Keratinocyte (primary cell): ENCODE data around the gene PLA2G2F. TPM values are rescaled to one million over a fixed set of nuclear protein-coding genes. Genes with fewer than 3 reads are reported as not detected.

ENCODE experiments used
- DNase-seq: peaks from one replicate; pipeline ENCODE4 v3.0.0-alpha.2; 2011; ENCODE audit warnings: low read depth, missing footprints, low spot score
- FAIRE-seq: peaks from 2 replicates; lab custom pipeline; 2011; peaks lifted over from hg19 to GRCh38; lab: Jason Lieb, UNC
- H2AFZ ChIP-seq: 2 replicates; pipeline ENCODE4 v1.6.0; 2012; ENCODE audit warnings: low read length, control low read depth, inconsistent platforms; ENCODE audit not compliant: control insufficient read depth
- H3K27ac ChIP-seq: 2 replicates; pipeline ENCODE4 v1.5.1; 2011; ENCODE audit warnings: low read length; ENCODE audit not compliant: control insufficient read depth, insufficient read depth
- H3K27me3 ChIP-seq: 3 replicates; pipeline ENCODE4 v1.6.0; 2011; ENCODE audit warnings: low read length; ENCODE audit not compliant: control insufficient read depth, insufficient read depth; ENCODE audit errors: extremely low read depth
- H3K36me3 ChIP-seq, 2 experiments: 2 replicates in 1 of 2; 3 replicates in 1 of 2; pipeline ENCODE4 v1.5.1; 2011; ENCODE audit warnings: low read length in 2 of 2, mild to moderate bottlenecking in 1 of 2; ENCODE audit not compliant: control insufficient read depth in 2 of 2, insufficient read depth in 2 of 2; ENCODE audit errors: extremely low read depth in 1 of 2
- H3K4me1 ChIP-seq: 3 replicates; pipeline ENCODE4 v1.5.1; 2011; ENCODE audit warnings: low read length; ENCODE audit not compliant: control insufficient read depth, insufficient read depth; ENCODE audit errors: extremely low read depth
- H3K4me2 ChIP-seq: 3 replicates; pipeline ENCODE4 v1.6.0; 2011; ENCODE audit warnings: low read depth, low read length; ENCODE audit not compliant: control insufficient read depth, insufficient read depth; ENCODE audit errors: extremely low read depth
- H3K4me3 ChIP-seq, 3 experiments: fragments of 200-600 bp in 1 of 3; sonication (generic) in 1 of 3; 2 replicates in 2 of 3; 3 replicates in 1 of 3; pipeline ENCODE4 v1.5.1; 2011 to 2016; ENCODE audit warnings: low read length in 3 of 3, mild to moderate bottlenecking in 3 of 3, control low read depth in 2 of 3, inconsistent platforms in 1 of 3, low read depth in 1 of 3, mixed read lengths in 1 of 3, mixed run types in 1 of 3, moderate library complexity in 1 of 3; ENCODE audit not compliant: control insufficient read depth in 2 of 3, insufficient read depth in 2 of 3; ENCODE audit errors: extremely low read depth in 1 of 3
- H3K79me2 ChIP-seq: 2 replicates; pipeline ENCODE4 v1.6.0; 2012; ENCODE audit warnings: low read length; ENCODE audit not compliant: control insufficient read depth, insufficient read depth
- H3K9ac ChIP-seq: 3 replicates; pipeline ENCODE4 v1.6.0; 2011; ENCODE audit warnings: low read length; ENCODE audit not compliant: control insufficient read depth, insufficient read depth; ENCODE audit errors: extremely low read depth
- H3K9me1 ChIP-seq: 3 replicates; pipeline ENCODE4 v1.6.0; 2011; ENCODE audit warnings: low read length; ENCODE audit not compliant: control insufficient read depth, insufficient read depth; ENCODE audit errors: extremely low read depth
- H3K9me3 ChIP-seq: 2 replicates; pipeline ENCODE4 v1.5.1; 2012; ENCODE audit warnings: low read depth, low read length; ENCODE audit not compliant: control insufficient read depth
- H4K20me1 ChIP-seq: 3 replicates; pipeline ENCODE4 v1.6.0; 2011; ENCODE audit warnings: low read length; ENCODE audit not compliant: control insufficient read depth, insufficient read depth; ENCODE audit errors: extremely low read depth
- EZH2 ChIP-seq: IDR thresholded peaks from one replicate; pipeline ENCODE4 v1.6.1; 2012; ENCODE audit warnings: inconsistent platforms, mild to moderate bottlenecking, low read length, moderate library complexity
- dilution Hi-C: fragments of 300-500 bp; cut with MboI; formaldehyde crosslinking; loops from one replicate; pipeline ENCODE4 v1.7.0; 2020; ENCODE audit warnings: low sequenced_read_pairs; ENCODE audit not compliant: extremely low pct_ligation_motif_present
- polyA plus RNA-seq, 5 experiments: library from polyadenylated mRNA; depleted of rRNA in 3 of 5; stranded (reverse) in 3 of 5; stranded (forward) in 1 of 5; unstranded in 1 of 5; fragments of >200 nt; gene quantifications; 1 replicate in 1 of 5; 2 replicates in 3 of 5; 3 replicates in 1 of 5; pipeline versions ENCODE4 v1.2.1 to v1.2.3, GENCODE V29; 2011 to 2012; ENCODE audit warnings: missing spikeins in 2 of 5, low read depth in 1 of 5, low replicate concordance in 1 of 5
- TF ChIP-seq, protein P1 (sequence below), 3 experiments: IDR thresholded peaks in 1 of 3; conservative IDR thresholded peaks in 1 of 3; optimal IDR thresholded peaks in 1 of 3; 2 replicates in 2 of 3; 3 replicates in 1 of 3; pipeline versions ENCODE3 to v1.5.1; 2011; ENCODE audit warnings: low read length in 3 of 3, mild to moderate bottlenecking in 3 of 3, moderate library complexity in 2 of 3, control low read depth in 1 of 3, inconsistent platforms in 1 of 3; ENCODE audit not compliant: insufficient read depth in 2 of 3; ENCODE audit errors: extremely low read depth in 1 of 3

The PLA2G2F gene
- polyA plus RNA-seq, 1 donor (not counting 4 experiments of a cell fraction or from before 2014, with no cell fraction given): 0.26 TPM

DNA sequence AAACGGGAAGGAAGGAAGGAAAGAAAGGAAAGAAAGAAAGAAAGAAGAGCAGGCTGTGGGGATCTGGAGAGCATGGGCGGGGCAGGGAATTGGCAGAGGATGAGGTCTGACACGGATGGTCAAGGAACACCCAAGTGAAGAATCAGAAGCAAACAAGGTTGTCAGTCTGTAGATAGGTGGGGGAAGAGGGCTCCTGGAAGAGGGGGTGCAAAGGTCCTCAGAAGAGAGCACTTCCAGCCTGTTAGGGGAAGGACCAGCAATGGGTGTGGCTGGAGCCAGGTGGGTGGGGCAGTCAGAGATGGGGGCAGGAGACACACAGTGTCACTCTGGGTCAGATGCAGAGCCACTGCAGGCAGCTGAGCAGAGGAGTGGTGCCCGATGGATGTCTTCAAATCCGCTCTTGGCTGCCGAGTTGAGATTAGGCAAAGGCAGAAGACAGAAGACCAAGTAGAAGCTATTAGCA, 58.2 kb downstream of the PLA2G2F start:
- no peak overlapping the region for H3K4me2 ChIP-seq
- no peaks in the 10 kb centered on the region for H3K79me2 ChIP-seq
- peaks cover 24% of the 10 kb centered on the region for H3K4me1 ChIP-seq
- no peak overlapping the region for H2AFZ ChIP-seq
- no peaks in the 10 kb centered on the region for H4K20me1 ChIP-seq
- H3K4me3 ChIP-seq: no peak overlapping the region
- H3K9ac ChIP-seq: no peak overlapping the region
- FAIRE-seq (no peak), DNase-seq (no peak)
- no peaks in the 10 kb centered on the region for H3K36me3 ChIP-seq
- no peaks in the 10 kb centered on the region for H3K9me1 ChIP-seq
- TF ChIP-seq, protein P1, sequence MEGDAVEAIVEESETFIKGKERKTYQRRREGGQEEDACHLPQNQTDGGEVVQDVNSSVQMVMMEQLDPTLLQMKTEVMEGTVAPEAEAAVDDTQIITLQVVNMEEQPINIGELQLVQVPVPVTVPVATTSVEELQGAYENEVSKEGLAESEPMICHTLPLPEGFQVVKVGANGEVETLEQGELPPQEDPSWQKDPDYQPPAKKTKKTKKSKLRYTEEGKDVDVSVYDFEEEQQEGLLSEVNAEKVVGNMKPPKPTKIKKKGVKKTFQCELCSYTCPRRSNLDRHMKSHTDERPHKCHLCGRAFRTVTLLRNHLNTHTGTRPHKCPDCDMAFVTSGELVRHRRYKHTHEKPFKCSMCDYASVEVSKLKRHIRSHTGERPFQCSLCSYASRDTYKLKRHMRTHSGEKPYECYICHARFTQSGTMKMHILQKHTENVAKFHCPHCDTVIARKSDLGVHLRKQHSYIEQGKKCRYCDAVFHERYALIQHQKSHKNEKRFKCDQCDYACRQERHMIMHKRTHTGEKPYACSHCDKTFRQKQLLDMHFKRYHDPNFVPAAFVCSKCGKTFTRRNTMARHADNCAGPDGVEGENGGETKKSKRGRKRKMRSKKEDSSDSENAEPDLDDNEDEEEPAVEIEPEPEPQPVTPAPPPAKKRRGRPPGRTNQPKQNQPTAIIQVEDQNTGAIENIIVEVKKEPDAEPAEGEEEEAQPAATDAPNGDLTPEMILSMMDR (optimal IDR thresholded peaks at IDR 0.05 in 1 of 3, IDR thresholded peaks at IDR 0.05 in 1 of 3, conservative IDR thresholded peaks at IDR 0.05 in 1 of 3; ENCODE audit: extremely low read depth in 1 of 3, insufficient read depth in 2 of 3, low read length in 3 of 3): no peak
- no peak for TF ChIP-seq EZH2
- H3K27me3 ChIP-seq: peaks cover 4% of the 10 kb centered on the region
- dilution Hi-C loops: no loop called here
- H3K27ac ChIP-seq: no peak overlapping the region
- no peaks in the 10 kb centered on the region for H3K9me3 ChIP-seq

DNA sequence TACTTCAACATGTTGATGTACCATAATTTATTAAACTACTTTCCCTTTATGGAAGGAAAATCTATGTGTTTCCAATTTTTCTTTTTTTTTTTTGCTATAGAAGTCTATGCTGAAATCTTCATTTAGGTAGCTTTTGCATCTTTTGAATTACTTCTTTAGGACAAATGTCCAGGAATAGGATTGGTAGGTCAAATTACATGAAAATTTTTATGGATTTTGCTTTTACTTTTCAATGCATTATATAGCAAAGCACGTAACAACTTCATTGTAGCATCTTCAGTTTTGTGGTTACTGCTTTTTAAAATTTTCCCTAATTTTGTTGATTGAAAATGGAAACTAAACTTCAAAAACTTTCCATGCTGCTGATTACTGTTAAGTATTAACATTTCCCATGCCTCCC, 59.2 kb downstream of the PLA2G2F start:
- no peak for TF ChIP-seq EZH2
- TF ChIP-seq, protein P1 (optimal IDR thresholded peaks at IDR 0.05 in 1 of 3, IDR thresholded peaks at IDR 0.05 in 1 of 3, conservative IDR thresholded peaks at IDR 0.05 in 1 of 3; ENCODE audit: extremely low read depth in 1 of 3, insufficient read depth in 2 of 3, low read length in 3 of 3): no peak
- Histone ChIP-seq H2AFZ (no peak overlapping the region), H3K36me3 (no peaks in the 10 kb centered on the region), H3K9ac (no peak overlapping the region), H4K20me1 (no peaks in the 10 kb centered on the region), H3K27ac (no peak overlapping the region), H3K9me3 (no peaks in the 10 kb centered on the region), H3K4me2 (no peak overlapping the region), H3K4me3 (no peak overlapping the region), H3K9me1 (no peaks in the 10 kb centered on the region), H3K27me3 (peaks cover 4% of the 10 kb centered on the region), H3K79me2 (no peaks in the 10 kb centered on the region), H3K4me1 (peaks cover 21% of the 10 kb centered on the region)
- FAIRE-seq: no peak
- no peak for DNase-seq
- dilution Hi-C loops: no loop called here
